K562 (cell line): ENCODE data around the gene BOLA1. TPM values are rescaled to one million over a fixed set of nuclear protein-coding genes. Genes with fewer than 3 reads are reported as not detected.

Experiments used
- ATAC-seq: fragments of 200-7000 bp; cut with Tn5 transposase; 3 replicates; pipeline ENCODE4 v1.9.1; 2020; ENCODE audit warnings: moderate library complexity
- BruUV-seq: library from RNA; stranded (reverse); fragments of 400-500 nt; replicated peaks from 2 replicates; lab custom pipeline; 2021; lab: Mats Ljungman, UMichigan
- CTCF ChIA-PET: fragments of 300-600 bp; formaldehyde crosslinking; extraction: SDS; loops from one replicate; lab custom pipeline; 2021; ENCODE audit warnings: low intra/inter-chr PET ratio; lab: Yijun Ruan, JAX
- POLR2A ChIA-PET: fragments of 300-600, 350-650 bp; sonication (Branson Sonifier 250); formaldehyde crosslinking; extraction: SDS; loops from one replicate; lab custom pipeline; 2021; ENCODE audit warnings: antibody characterized with exemption, inconsistent platforms; lab: Yijun Ruan, JAX
- DNase-seq, 4 experiments: peaks; one replicate each; pipeline versions ENCODE4 v3.0.0 to v3.0.0-alpha.2; 2011 to 2018; ENCODE audit warnings: low spot score in 3 of 4, mixed read lengths in 3 of 4; ENCODE audit errors: extremely low read depth in 1 of 4
- FAIRE-seq: peaks from 2 replicates; lab custom pipeline; 2011; peaks lifted over from hg19 to GRCh38; lab: Jason Lieb, UNC
- H2AFZ ChIP-seq: 2 replicates; pipeline ENCODE4 v1.6.0; 2011; ENCODE audit warnings: low read depth, low read length, control low read depth, inconsistent platforms
- H3K27ac ChIP-seq: fragments of 200-600 bp; 3 replicates; pipeline ENCODE4 v1.8.0; 2011; ENCODE audit warnings: low read depth, mild to moderate bottlenecking, control low read depth, inconsistent platforms, low read length, moderate library complexity, mixed read lengths; ENCODE audit errors: extremely low read depth
- H3K27me3 ChIP-seq, 2 experiments: fragments of 300-600 bp in 1 of 2; 2 replicates in 1 of 2; 3 replicates in 1 of 2; pipeline versions ENCODE4 v1.6.0 to v1.8.0; 2011; ENCODE audit warnings: inconsistent platforms in 2 of 2, low read length in 2 of 2, mild to moderate bottlenecking in 1 of 2, mixed read lengths in 1 of 2, moderate library complexity in 1 of 2; ENCODE audit not compliant: control insufficient read depth in 2 of 2, insufficient read depth in 2 of 2
- H3K36me3 ChIP-seq: fragments of 300-600 bp; 3 replicates; pipeline ENCODE4 v1.8.0; 2011; ENCODE audit warnings: mild to moderate bottlenecking, low read length, inconsistent platforms; ENCODE audit not compliant: control insufficient read depth, insufficient read depth
- H3K4me1 ChIP-seq, 2 experiments: fragments of 200-600 bp in 1 of 2; replicated peaks in 1 of 2; 2 replicates in 1 of 2; 3 replicates in 1 of 2; pipeline versions ENCODE4 v1.5.1 to v1.8.0; 2011; ENCODE audit warnings: inconsistent platforms in 2 of 2, low read length in 2 of 2, mild to moderate bottlenecking in 1 of 2, mixed read lengths in 1 of 2, moderate library complexity in 1 of 2; ENCODE audit not compliant: control insufficient read depth in 2 of 2, insufficient read depth in 2 of 2
- H3K4me2 ChIP-seq: 2 replicates; pipeline ENCODE4 v1.6.1; 2011; ENCODE audit warnings: low read length, control low read depth, inconsistent platforms, mixed read lengths; ENCODE audit not compliant: insufficient read depth
- H3K4me3 ChIP-seq: fragments of 200-600 bp; sonication (generic), shearing (Covaris generic); 2 replicates; pipeline ENCODE4 v1.5.1; 2016; ENCODE audit warnings: control low read depth, inconsistent platforms
- H3K79me2 ChIP-seq: fragments of 200-600 bp; 3 replicates; pipeline ENCODE4 v1.8.0; 2011; ENCODE audit warnings: low read length, inconsistent platforms; ENCODE audit not compliant: control insufficient read depth, insufficient read depth
- H3K9ac ChIP-seq, 2 experiments: 2 replicates each; pipeline versions ENCODE4 v1.6.0 to v1.6.1; 2011; ENCODE audit warnings: low read depth in 2 of 2, low read length in 2 of 2, control low read depth in 1 of 2, inconsistent platforms in 1 of 2, mild to moderate bottlenecking in 1 of 2, mixed read lengths in 1 of 2; ENCODE audit not compliant: insufficient read depth in 1 of 2
- H3K9me1 ChIP-seq: one replicate; pipeline ENCODE4 v1.6.0; 2011; ENCODE audit warnings: inconsistent platforms, mild to moderate bottlenecking, low read length, moderate library complexity; ENCODE audit not compliant: control insufficient read depth, insufficient read depth
- H3K9me3 ChIP-seq: replicated peaks from 2 replicates; pipeline ENCODE4 v1.5.1; 2011; ENCODE audit warnings: low read depth, low read length, inconsistent platforms; ENCODE audit not compliant: control insufficient read depth, insufficient read depth
- H4K20me1 ChIP-seq: replicated peaks from 2 replicates; pipeline ENCODE4 v1.6.1; 2011; ENCODE audit warnings: low read length, inconsistent platforms, mixed read lengths; ENCODE audit not compliant: control insufficient read depth, insufficient read depth
- BCOR ChIP-seq: fragments of 450-650 bp; IDR thresholded peaks from 2 replicates; pipeline ENCODE4 v1.6.1; 2016
- CEBPG ChIP-seq, 3 experiments: fragments of 200-800 bp in 1 of 3; sonication (Bioruptor generic) in 1 of 3; sonication (generic) in 1 of 3; formaldehyde crosslinking in 1 of 3; IDR thresholded peaks in 2 of 3; conservative IDR thresholded peaks in 1 of 3; 2 replicates each; pipeline versions ENCODE4 v1.6.1 to v1.8.0; 2016 to 2022; ENCODE audit warnings: missing compliant biosample characterization in 2 of 3, missing genetic modification characterization in 2 of 3, mild to moderate bottlenecking in 1 of 3, missing genetic modification reagents in 1 of 3
- ETV5 ChIP-seq: sonication (generic); formaldehyde crosslinking; IDR thresholded peaks from 2 replicates; pipeline ENCODE4 v1.4.0; 2020; ENCODE audit warnings: low read depth, mild to moderate bottlenecking, missing genetic modification reagents
- FOXJ2 ChIP-seq: fragments of 200-800 bp; sonication (Bioruptor generic); IDR thresholded peaks from 2 replicates; pipeline ENCODE4 v1.6.1; 2016; ENCODE audit warnings: missing genetic modification characterization, missing compliant biosample characterization
- KLF1 ChIP-seq: fragments of 450-650 bp; IDR thresholded peaks from 2 replicates; pipeline ENCODE4 v1.6.1; 2016; ENCODE audit warnings: missing genetic modification characterization, missing compliant biosample characterization
- MAFK ChIP-seq: IDR thresholded peaks from 2 replicates; pipeline ENCODE4 v1.6.1; 2011; ENCODE audit warnings: low read length, improper control_type of control experiment
- RNF219 ChIP-seq: fragments of 250-450 bp; sonication (Bioruptor Pico); IDR thresholded peaks from 2 replicates; pipeline ENCODE4 v1.5.0; 2022; ENCODE audit warnings: mild to moderate bottlenecking
- RUNX1 ChIP-seq: sonication (generic); IDR thresholded peaks from 2 replicates; pipeline ENCODE4 v1.6.1; 2016; ENCODE audit warnings: antibody characterized with exemption, low read depth
- SFPQ ChIP-seq: fragments of 200-400 bp; formaldehyde crosslinking; IDR thresholded peaks from 2 replicates; pipeline ENCODE4 v1.6.1; 2017; ENCODE audit warnings: mild to moderate bottlenecking, low read depth, low read length, moderate library complexity
- SP1 ChIP-seq: sonication (generic); formaldehyde crosslinking; IDR thresholded peaks from 2 replicates; pipeline ENCODE4 v1.8.1; 2022; ENCODE audit warnings: mild to moderate bottlenecking, missing genetic modification reagents
- SP2 ChIP-seq: IDR thresholded peaks from 2 replicates; pipeline ENCODE4 v1.6.1; 2011; ENCODE audit warnings: mild to moderate bottlenecking, low read depth, low read length, moderate library complexity; ENCODE audit not compliant: poor library complexity, severe bottlenecking; ENCODE audit errors: extremely low read depth
- TAF15 ChIP-seq: fragments of 200-400 bp; formaldehyde crosslinking; IDR thresholded peaks from 2 replicates; pipeline ENCODE4 v1.6.1; 2017; ENCODE audit warnings: mild to moderate bottlenecking, low read depth, low read length, moderate library complexity
- ZNF232 ChIP-seq: sonication (generic); formaldehyde crosslinking; IDR thresholded peaks from 2 replicates; pipeline ENCODE4 v1.8.0; 2022; ENCODE audit warnings: mild to moderate bottlenecking, missing genetic modification reagents
- ZNF282 ChIP-seq: sonication (generic); formaldehyde crosslinking; IDR thresholded peaks from 2 replicates; pipeline ENCODE4 v1.8.1; 2023; ENCODE audit warnings: missing genetic modification reagents
- ZNF354B ChIP-seq: fragments of 250-450 bp; sonication (Bioruptor Pico); IDR thresholded peaks from 2 replicates; pipeline ENCODE4 v1.4.0; 2020
- ZNF696 ChIP-seq: fragments of 250-450 bp; sonication (Bioruptor Pico); conservative IDR thresholded peaks from 2 replicates; pipeline ENCODE4 v1.4.0; 2020; ENCODE audit warnings: mild to moderate bottlenecking, moderate library complexity
- WGBS: fragments of 100-300 bp; shearing (Covaris generic); methylation state at CpG from one replicate; pipeline ENCODE4 v1.1.6; 2016; ENCODE audit warnings: low coverage, mixed read lengths; ENCODE audit not compliant: insufficient coverage; ENCODE audit errors: missing lambda C conversion rate; 5-methylcytosine and 5-hydroxymethylcytosine counted together
- in situ Hi-C: fragments of 300-500 bp; cut with MboI; formaldehyde crosslinking; loops from 4 replicates; pipeline ENCODE4 v1.15.0; 2018; ENCODE audit warnings: inconsistent platforms, mixed read lengths
- intact Hi-C: fragments of 100-400 bp; cut with micrococcal nuclease; formaldehyde crosslinking; loops from 2 replicates; pipeline ENCODE4 v1.14.2; 2022
- polyA plus RNA-seq, 8 experiments: library from polyadenylated mRNA; depleted of rRNA in 4 of 8; stranded (reverse) in 5 of 8; unstranded in 3 of 8; fragments of >200 nt; fragmentation: Nextera tagmentation in 2 of 8; fragmentation: Illumina TruSeq in 1 of 8; extraction: Ambion mirVana in 2 of 8; extraction: Trizol in 1 of 8; gene quantifications; 2 replicates each; pipeline versions ENCODE4 v1.2.1 to v1.2.3, GENCODE V29; 2011 to 2014; ENCODE audit warnings: inconsistent platforms in 1 of 8, missing spikeins in 1 of 8
- total RNA-seq, 7 experiments: library from RNA; depleted of rRNA in 6 of 7; stranded (reverse); fragments of >200 nt in 6 of 7; fragmentation: Illumina TruSeq in 2 of 7; extraction: Trizol in 2 of 7; gene quantifications; 2 replicates each; pipeline versions ENCODE4 v1.2.1 to v1.2.3, GENCODE V29; 2011 to 2021; ENCODE audit warnings: low replicate concordance in 1 of 7

Gene BOLA1
- total and polyA plus RNA-seq, 9 of the 15 experiments (the other 6 are each of a cell fraction or from before 2014, with no cell fraction given), result 0.18 to 1.2 (median 0.40) TPM; not detected in 2

GRCh38 chr1:149923626-149924025 lies 24.3 kb downstream of the BOLA1 start:
- FAIRE-seq, result no peak
- no TSS peak for BruUV-seq
- H3K4me3 ChIP-seq, result no peak overlapping the region
- intact Hi-C loops, result no loop called here
- no peak overlapping the region for H3K27ac ChIP-seq
- no peak for TF ChIP-seq ZNF282 (CRISPR knock-in tag)
- no peak for TF ChIP-seq FOXJ2 (tag)
- no peak for TF ChIP-seq ZNF696
- no peak for TF ChIP-seq BCOR
- no peak for TF ChIP-seq SFPQ
- no peak for TF ChIP-seq MAFK
- no peak for TF ChIP-seq ETV5
- TF ChIP-seq RUNX1, result no peak
- TF ChIP-seq TAF15, result no peak
- TF ChIP-seq ZNF232 (CRISPR knock-in tag), result no peak
- TF ChIP-seq ZNF354B (CRISPR knock-in tag), result no peak
- no peak for TF ChIP-seq CEBPG (CRISPR knock-in tag; IDR thresholded peaks at IDR 0.05)
- no peak for TF ChIP-seq CEBPG (tag; conservative IDR thresholded peaks at IDR 0.05 in 1 of 2, IDR thresholded peaks at IDR 0.05 in 1 of 2)
- TF ChIP-seq RNF219 (CRISPR knock-in tag), result no peak
- no peak for TF ChIP-seq KLF1 (tag)
- TF ChIP-seq SP2, result no peak
- no peak for TF ChIP-seq SP1 (CRISPR knock-in tag)
- CTCF ChIA-PET, result no interaction called here
- H3K36me3 ChIP-seq, result peaks cover 50% of the 10 kb centered on the region
- H3K9me1 ChIP-seq, result no peaks in the 10 kb centered on the region
- H3K4me1 ChIP-seq, result peaks cover 11 to 15% of the 10 kb centered on the region in 2 experiments
- peaks cover 36% of the 10 kb centered on the region for H3K79me2 ChIP-seq
- 84% methylated on average over 7 of the region's 10 CpGs for WGBS
- peak in 1 of 4 experiments; percentile 24 for DNase-seq
- H4K20me1 ChIP-seq, result 0 out of 2 replicates have a peak, but pooled peaks cover 3% of the 10 kb centered on the region
- no peak overlapping the region for H2AFZ ChIP-seq
- in situ Hi-C loops, result no loop called here
- no peak for ATAC-seq
- no peak overlapping the region for H3K9ac ChIP-seq
- H3K4me2 ChIP-seq, result no peak overlapping the region
- POLR2A ChIA-PET, result interaction anchor here (1.2 to 1.6 kb wide), 2 partner anchors 37 to 39 kb away, joined by 4 to 11 read pairs; a partner anchor contains a TSS
- no peaks in the 10 kb centered on the region for H3K27me3 ChIP-seq
- no peaks in the 10 kb centered on the region for H3K9me3 ChIP-seq
